GM19397 (cell line): Measurements from ENCODE around the gene SCRG1.

Experiments
- ATAC-seq: cut with Tn5 transposase; IDR thresholded peaks from one replicate; pipeline ENCODE4 v1.9.1; 2021; ENCODE audit warnings: mild to moderate bottlenecking, moderate library complexity; ENCODE audit not compliant: unreplicated experiment

Gene SCRG1

GRCh38 chr4:173411106-173411693, 12.3 kb upstream of the SCRG1 start:
- no peak for ATAC-seq

- ATAC-seq, result no peak
These were observed 11.2 kb upstream of the SCRG1 start for GRCh38 chr4:173410079-173410478.

- ATAC-seq, result no peak
These were observed 7.1 kb upstream of the SCRG1 start for GRCh38 chr4:173405840-173406606.

GRCh38 chr4:173404296-173404865, 5.5 kb upstream of the SCRG1 start:
- ATAC-seq, result no peak

- no peak for ATAC-seq
These were observed 4.1 kb upstream of the SCRG1 start for GRCh38 chr4:173403051-173403450.

GRCh38 chr4:173401063-173401462, 2.1 kb upstream of the SCRG1 start:
- ATAC-seq, result no peak

GRCh38 chr4:173398220-173398619, 696 bp downstream of the SCRG1 start:
- no peak for ATAC-seq

GRCh38 chr4:173397604-173398003, 1.3 kb downstream of the SCRG1 start:
- no peak for ATAC-seq

- ATAC-seq, result no peak
These were observed 7.2 kb downstream of the SCRG1 start for GRCh38 chr4:173391701-173392100.

- no peak for ATAC-seq
These were observed 12.2 kb downstream of the SCRG1 start for GRCh38 chr4:173386751-173387150.

- ATAC-seq, result no peak
These were observed 16.6 kb downstream of the SCRG1 start for GRCh38 chr4:173382349-173382748.

- ATAC-seq, result no peak
These were observed 17.3 kb downstream of the SCRG1 start for GRCh38 chr4:173381610-173382009.

GRCh38 chr4:173380987-173381386, 17.9 kb downstream of the SCRG1 start:
- no peak for ATAC-seq

- ATAC-seq, result no peak
These were observed 19.0 kb downstream of the SCRG1 start for GRCh38 chr4:173379929-173380328.

GRCh38 chr4:173374588-173374987, 24.3 kb downstream of the SCRG1 start:
- no peak for ATAC-seq

- ATAC-seq, result peak; percentile 28
These were observed 27.4 kb downstream of the SCRG1 start for GRCh38 chr4:173371292-173372192.

- ATAC-seq, result peak; percentile 70
These were observed 28.2 kb downstream of the SCRG1 start, which contains the start of gene SAP30 for GRCh38 chr4:173370477-173371291. TSS of gene SAP30 (plus strand) at chr4:173370954. CDS start at chr4:173371183, 229 bp downstream.

- ATAC-seq, result peak; percentile 2
These were observed 28.8 kb downstream of the SCRG1 start for GRCh38 chr4:173370130-173370476.

GRCh38 chr4:173367946-173368345, 31.0 kb downstream of the SCRG1 start:
- ATAC-seq, result no peak

GRCh38 chr4:173367285-173367684, 31.6 kb downstream of the SCRG1 start:
- ATAC-seq, result no peak
